HEK293T (cell line): ENCODE results near the gene KIF26B.

Source experiments
- CTCF ChIA-PET: fragments of 350-600 bp; formaldehyde crosslinking; extraction: SDS; loops from one replicate; lab custom pipeline; 2021; ENCODE audit warnings: antibody characterized with exemption, inconsistent platforms; lab: Yijun Ruan, JAX
- POLR2A ChIA-PET: fragments of 350-600 bp; formaldehyde crosslinking; extraction: SDS; loops from one replicate; lab custom pipeline; 2020; ENCODE audit warnings: antibody characterized with exemption, inconsistent platforms; lab: Yijun Ruan, JAX
- DNase-seq: peaks from one replicate; pipeline ENCODE4 v3.0.0; 2012; ENCODE audit warnings: mixed read lengths; ENCODE audit errors: extremely low spot score
- ARNT ChIP-seq: fragments of 450-650 bp; IDR thresholded peaks from 2 replicates; pipeline ENCODE4 v1.6.1; 2017; ENCODE audit warnings: mild to moderate bottlenecking
- BHLHE40 ChIP-seq: fragments of 450-650 bp; IDR thresholded peaks from 2 replicates; pipeline ENCODE4 v1.6.1; 2016; ENCODE audit warnings: mild to moderate bottlenecking, moderate library complexity, borderline replicate concordance
- CTBP1 ChIP-seq: fragments of 450-650 bp; IDR thresholded peaks from 2 replicates; pipeline ENCODE4 v1.6.1; 2016; ENCODE audit warnings: borderline replicate concordance
- ELF4 ChIP-seq: fragments of 450-650 bp; IDR thresholded peaks from 2 replicates; pipeline ENCODE4 v1.6.1; 2017; ENCODE audit warnings: antibody characterized with exemption
- FOXA1 ChIP-seq: fragments of 450-650 bp; IDR thresholded peaks from 2 replicates; pipeline ENCODE4 v1.6.1; 2016; ENCODE audit warnings: mild to moderate bottlenecking
- FOXK2 ChIP-seq: fragments of 450-650 bp; IDR thresholded peaks from 2 replicates; pipeline ENCODE4 v1.6.1; 2016; ENCODE audit warnings: mild to moderate bottlenecking
- FOXM1 ChIP-seq: fragments of 450-650 bp; IDR thresholded peaks from 2 replicates; pipeline ENCODE4 v1.6.1; 2017; ENCODE audit warnings: mild to moderate bottlenecking, borderline replicate concordance
- HDGF ChIP-seq: fragments of 450-650 bp; IDR thresholded peaks from 2 replicates; pipeline ENCODE4 v1.6.1; 2017; ENCODE audit warnings: antibody characterized with exemption, borderline replicate concordance
- L3MBTL2 ChIP-seq: fragments of 450-650 bp; conservative IDR thresholded peaks from 2 replicates; pipeline ENCODE4 v1.6.1; 2016; ENCODE audit warnings: mild to moderate bottlenecking
- LEF1 ChIP-seq: fragments of 450-650 bp; IDR thresholded peaks from 2 replicates; pipeline ENCODE4 v1.6.1; 2017; ENCODE audit warnings: mild to moderate bottlenecking, borderline replicate concordance
- NFRKB ChIP-seq: fragments of 450-650 bp; IDR thresholded peaks from 2 replicates; pipeline ENCODE4 v1.6.1; 2016; ENCODE audit warnings: mild to moderate bottlenecking, moderate library complexity
- PKNOX1 ChIP-seq: fragments of 450-650 bp; IDR thresholded peaks from 2 replicates; pipeline ENCODE4 v1.6.1; 2016
- SP1 ChIP-seq: fragments of 450-650 bp; IDR thresholded peaks from 2 replicates; pipeline ENCODE4 v1.6.1; 2017
- SUZ12 ChIP-seq: fragments of 450-650 bp; IDR thresholded peaks from 2 replicates; pipeline ENCODE4 v1.6.1; 2016; ENCODE audit warnings: mild to moderate bottlenecking
- TARDBP ChIP-seq: fragments of 450-650 bp; IDR thresholded peaks from 2 replicates; pipeline ENCODE4 v1.6.1; 2016
- ZNF384 ChIP-seq: fragments of 450-650 bp; IDR thresholded peaks from 2 replicates; pipeline ENCODE4 v1.6.1; 2016

The KIF26B gene

GRCh38 chr1:245600658-245601057 is 445.9 kb downstream of the KIF26B start:
- no peak for DNase-seq
- ChIA-PET CTCF (no interaction called here), POLR2A (no interaction called here)
- no peak for TF ChIP-seq CTBP1
- TF ChIP-seq ZNF384 = no peak
- no peak for TF ChIP-seq FOXA1
- no peak for TF ChIP-seq PKNOX1
- no peak for TF ChIP-seq HDGF
- TF ChIP-seq L3MBTL2 = no peak
- TF ChIP-seq NFRKB = no peak
- no peak for TF ChIP-seq LEF1
- no peak for TF ChIP-seq SUZ12
- TF ChIP-seq FOXM1 = no peak
- TF ChIP-seq FOXK2 = no peak
- no peak for TF ChIP-seq ELF4
- no peak for TF ChIP-seq ARNT
- no peak for TF ChIP-seq BHLHE40

GRCh38 chr1:245603311-245603865 is 448.6 kb downstream of the KIF26B start:
- no peak for DNase-seq
- ChIA-PET POLR2A (no interaction called here), CTCF (no interaction called here)
- TF ChIP-seq HDGF (no peak), TARDBP (no peak), SP1 (no peak), CTBP1 (no peak), LEF1 (no peak), ARNT (no peak), FOXM1 (no peak), NFRKB (no peak), ZNF384 (no peak), FOXK2 (no peak), PKNOX1 (no peak), ELF4 (no peak), SUZ12 (no peak), FOXA1 (no peak), L3MBTL2 (no peak), BHLHE40 (no peak)

- no peak for DNase-seq
- POLR2A ChIA-PET = no interaction called here
- CTCF ChIA-PET = no interaction called here
- TF ChIP-seq HDGF = no peak
- TF ChIP-seq ELF4 = no peak
- no peak for TF ChIP-seq TARDBP
- no peak for TF ChIP-seq ZNF384
- TF ChIP-seq PKNOX1 = no peak
- TF ChIP-seq LEF1 = no peak
- no peak for TF ChIP-seq ARNT
- no peak for TF ChIP-seq SUZ12
- no peak for TF ChIP-seq FOXM1
- no peak for TF ChIP-seq NFRKB
- no peak for TF ChIP-seq FOXA1
- no peak for TF ChIP-seq CTBP1
- TF ChIP-seq BHLHE40 = no peak
- no peak for TF ChIP-seq SP1
- no peak for TF ChIP-seq FOXK2
- TF ChIP-seq L3MBTL2 = no peak
Measured at GRCh38 chr1:245604979-245605378, 450.2 kb downstream of the KIF26B start.

- POLR2A ChIA-PET = no interaction called here
- TF ChIP-seq ELF4 = no peak
- DNase-seq = no peak
- CTCF ChIA-PET = no interaction called here
Measured at GRCh38 chr1:245605480-245606156, 450.8 kb downstream of the KIF26B start.

- no peak for DNase-seq
- ChIA-PET CTCF (no interaction called here), POLR2A (no interaction called here)
- no peak for TF ChIP-seq FOXM1
- TF ChIP-seq ELF4 = no peak
- TF ChIP-seq NFRKB = no peak
- no peak for TF ChIP-seq L3MBTL2
- TF ChIP-seq HDGF = no peak
- no peak for TF ChIP-seq ZNF384
- TF ChIP-seq SUZ12 = no peak
- TF ChIP-seq BHLHE40 = no peak
- TF ChIP-seq SP1 = no peak
- no peak for TF ChIP-seq ARNT
- TF ChIP-seq FOXK2 = no peak
- TF ChIP-seq FOXA1 = no peak
- no peak for TF ChIP-seq LEF1
- TF ChIP-seq TARDBP = no peak
- no peak for TF ChIP-seq CTBP1
- TF ChIP-seq PKNOX1 = no peak
Measured at GRCh38 chr1:245606157-245606725, 451.5 kb downstream of the KIF26B start.
